ENCODE data around the gene ANXA11.

DNA sequence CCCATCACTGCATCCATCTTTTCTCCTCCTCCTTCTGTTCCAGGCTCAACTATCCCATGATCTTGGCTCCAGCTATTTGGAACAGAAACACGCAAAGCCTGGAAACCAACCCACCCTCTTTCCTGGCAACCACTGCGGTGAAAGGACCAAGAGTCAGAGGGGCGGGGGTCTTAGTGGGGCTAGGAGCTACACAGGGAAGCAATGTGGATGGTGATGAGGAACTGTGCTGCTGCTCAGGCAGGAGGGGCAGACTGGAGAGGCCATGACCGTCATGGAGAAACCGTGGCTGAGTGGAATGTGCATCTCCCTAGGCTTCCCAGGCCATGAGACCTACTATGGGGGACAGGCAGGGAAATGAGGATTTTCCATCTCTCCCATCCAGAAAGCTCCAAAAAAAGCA, 47.2 kb downstream of the ANXA11 start:
- TF ChIP-seq POLR2A (IDR thresholded peaks at IDR 0.05; ENCODE audit: low read length) (no peak), GATA1 (IDR thresholded peaks at IDR 0.05; ENCODE audit: low read depth, low read length) (no peak)
